HG03175 (cell line): ENCODE data around the gene SMYD3.
"Not testable (repeated sequence)": the region's sequence is repeated elsewhere in the genome, so short reads cannot be mapped to it uniquely, and the experiment has no call there.

Experiments
- ATAC-seq: cut with Tn5 transposase; IDR thresholded peaks from one replicate; pipeline ENCODE4 v1.9.1; 2021; ENCODE audit warnings: mild to moderate bottlenecking, moderate library complexity; ENCODE audit not compliant: unreplicated experiment

The SMYD3 gene

DNA sequence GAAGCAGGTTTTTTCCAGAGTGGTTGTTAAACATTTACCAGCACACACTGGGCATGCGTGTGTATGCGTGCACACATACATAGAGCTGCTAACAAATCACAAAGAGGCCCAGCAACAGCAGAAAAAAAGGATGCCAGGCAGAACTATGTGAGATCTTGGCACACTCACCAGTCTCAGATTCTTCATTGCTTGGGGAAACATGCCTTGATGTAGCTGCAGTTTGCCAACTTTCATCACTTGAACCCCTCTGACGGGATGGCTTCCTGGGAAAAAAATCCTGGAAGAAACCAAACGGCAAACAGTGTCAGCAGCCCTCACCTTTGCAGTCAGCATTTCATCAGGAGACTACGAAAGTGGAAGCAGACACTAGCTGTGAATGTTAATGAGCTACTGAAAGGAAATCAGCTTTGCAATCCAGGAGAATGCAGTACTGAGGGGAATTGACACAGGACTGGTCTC lies 743.2 kb downstream of the SMYD3 start:
- ATAC-seq = no peak

GRCh38 chr1:245762396-245762910 lies 744.6 kb downstream of the SMYD3 start:
- no peak for ATAC-seq

DNA sequence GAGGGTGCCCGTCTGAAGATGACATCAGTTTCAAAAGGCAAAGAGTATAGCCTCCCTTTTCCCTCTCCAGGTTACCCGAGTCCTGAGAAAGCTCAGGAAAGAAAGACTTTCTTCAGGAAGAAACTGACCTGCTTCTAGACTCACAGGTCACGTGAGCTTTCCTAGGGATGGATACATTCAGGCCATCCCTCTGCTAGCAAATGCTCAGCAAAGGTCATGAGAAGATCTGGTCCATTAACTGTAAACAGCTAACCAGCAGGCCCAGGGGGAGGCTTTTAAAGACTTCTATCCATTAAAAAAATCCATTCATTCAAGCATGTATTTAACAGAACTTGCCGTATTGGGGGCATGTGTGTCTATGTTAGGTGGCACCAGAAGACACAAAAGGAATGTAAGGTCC lies 746.8 kb downstream of the SMYD3 start:
- no peak for ATAC-seq

GRCh38 chr1:245754463-245754961 lies 752.6 kb downstream of the SMYD3 start:
- ATAC-seq = no peak

- ATAC-seq = no peak
Measured at GRCh38 chr1:245753807-245754206, 753.3 kb downstream of the SMYD3 start.

GRCh38 chr1:245752561-245752960 lies 754.5 kb downstream of the SMYD3 start:
- no peak for ATAC-seq

DNA sequence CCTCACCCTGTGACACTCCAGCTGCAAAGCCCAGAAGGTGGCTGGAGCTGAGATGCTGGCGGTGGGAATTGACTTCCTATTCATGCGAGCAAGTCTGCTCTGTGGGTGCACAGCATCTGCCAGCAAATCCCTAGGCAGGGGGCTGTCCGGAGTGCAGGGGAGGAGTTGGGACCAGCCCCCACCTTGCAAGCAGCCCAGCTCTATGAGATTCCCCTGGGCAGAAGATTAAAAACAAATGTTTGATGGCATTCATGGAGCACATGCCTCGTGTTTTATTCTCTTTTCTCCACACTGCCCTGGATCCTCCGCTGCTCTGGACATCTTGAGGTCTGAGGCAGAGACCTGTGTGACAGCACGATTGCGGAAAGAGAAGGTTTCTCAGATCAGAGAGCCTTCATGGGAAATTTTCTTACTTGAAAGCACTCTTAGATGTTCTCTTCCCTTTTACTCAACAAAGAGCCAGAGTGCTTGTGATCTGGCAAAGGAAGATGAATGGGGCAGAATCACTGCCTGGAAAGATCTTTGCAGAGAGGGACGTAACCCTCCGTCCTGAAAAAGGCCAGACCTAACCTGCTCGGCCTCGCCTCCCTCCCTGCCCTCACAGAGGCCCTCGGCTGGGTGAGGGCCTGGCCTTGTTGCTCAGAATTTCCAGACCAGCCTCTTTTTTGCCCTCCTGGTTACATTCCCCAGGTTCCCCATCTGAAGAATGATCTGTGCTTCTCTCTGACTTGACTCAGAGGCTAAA lies 755.2 kb downstream of the SMYD3 start:
- ATAC-seq = no peak

- ATAC-seq = no peak
Measured at GRCh38 chr1:245751116-245751515, 756.0 kb downstream of the SMYD3 start.

- ATAC-seq = no peak
Measured at GRCh38 chr1:245750261-245750660, 756.8 kb downstream of the SMYD3 start.

DNA sequence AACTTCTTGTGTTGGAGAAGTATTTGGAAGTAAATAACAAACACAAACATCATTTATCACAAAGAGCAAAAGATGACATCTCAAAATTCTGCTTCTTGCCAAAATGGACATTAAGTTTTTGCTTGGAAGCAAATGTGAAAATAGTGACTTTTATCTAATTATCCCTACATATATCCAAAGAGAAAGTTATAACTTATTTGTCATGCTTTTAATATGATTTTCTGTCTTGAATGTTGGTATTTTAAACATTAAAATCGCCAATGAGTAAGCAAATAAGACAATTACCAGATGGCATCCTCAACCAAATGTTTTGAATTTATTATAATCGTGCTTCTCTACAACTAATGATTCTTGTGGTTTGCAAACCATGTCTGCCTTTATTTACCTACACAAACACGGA lies 758.0 kb downstream of the SMYD3 start:
- ATAC-seq = no peak

- no peak for ATAC-seq
Measured at GRCh38 chr1:245748646-245749045, 758.4 kb downstream of the SMYD3 start.

GRCh38 chr1:245748240-245748639 lies 758.8 kb downstream of the SMYD3 start:
- no peak for ATAC-seq

GRCh38 chr1:245742896-245743295 lies 764.2 kb downstream of the SMYD3 start:
- ATAC-seq = no peak

GRCh38 chr1:245740336-245740735 lies 766.7 kb downstream of the SMYD3 start:
- ATAC-seq = not testable (repeated sequence)

GRCh38 chr1:245730801-245731200 lies 776.3 kb downstream of the SMYD3 start:
- ATAC-seq = no peak

- ATAC-seq = not testable (repeated sequence)
Measured at GRCh38 chr1:245728035-245728434, 779.0 kb downstream of the SMYD3 start.

DNA sequence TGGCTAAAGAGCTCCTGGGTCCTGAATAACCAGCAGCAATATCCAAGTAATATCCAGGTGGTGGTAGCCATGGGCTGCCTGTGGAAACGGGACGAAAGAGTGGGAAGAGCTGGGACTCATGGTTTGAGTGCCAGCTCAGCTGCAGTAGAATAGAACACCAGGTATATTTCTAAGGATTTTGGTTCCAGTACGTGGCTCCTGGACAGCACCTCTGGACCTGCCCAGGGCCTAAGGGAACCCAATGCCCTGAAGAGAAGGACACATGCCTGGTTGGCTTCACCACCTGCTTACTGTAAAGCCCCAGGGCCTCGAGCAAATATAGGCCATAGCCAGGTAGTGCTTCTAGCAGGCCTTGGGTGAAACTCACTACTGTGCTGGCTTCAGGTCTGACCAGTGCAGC lies 785.6 kb downstream of the SMYD3 start:
- ATAC-seq = no peak

- no peak for ATAC-seq
Measured at GRCh38 chr1:245718951-245719350, 788.1 kb downstream of the SMYD3 start.

- ATAC-seq = no peak
Measured at GRCh38 chr1:245718123-245718522, 789.0 kb downstream of the SMYD3 start.

DNA sequence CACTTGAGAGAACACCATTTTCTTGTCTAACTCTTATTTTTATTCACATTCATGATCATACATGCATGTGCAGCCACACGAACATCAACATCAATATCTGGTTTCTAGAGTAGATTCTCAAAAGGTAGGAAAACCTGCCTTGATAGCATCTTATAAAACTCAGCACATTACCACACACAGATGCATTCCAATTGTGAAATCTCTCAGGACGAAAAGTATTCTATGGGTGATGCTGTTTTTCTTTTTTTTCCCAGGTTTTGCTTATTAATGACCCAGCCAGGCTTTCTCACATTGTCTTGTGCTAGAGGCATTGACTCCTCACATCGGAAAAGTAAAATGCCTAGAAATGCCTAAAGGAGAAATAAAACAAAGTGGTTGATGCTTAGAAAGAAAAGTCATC lies 789.5 kb downstream of the SMYD3 start:
- ATAC-seq = no peak

DNA sequence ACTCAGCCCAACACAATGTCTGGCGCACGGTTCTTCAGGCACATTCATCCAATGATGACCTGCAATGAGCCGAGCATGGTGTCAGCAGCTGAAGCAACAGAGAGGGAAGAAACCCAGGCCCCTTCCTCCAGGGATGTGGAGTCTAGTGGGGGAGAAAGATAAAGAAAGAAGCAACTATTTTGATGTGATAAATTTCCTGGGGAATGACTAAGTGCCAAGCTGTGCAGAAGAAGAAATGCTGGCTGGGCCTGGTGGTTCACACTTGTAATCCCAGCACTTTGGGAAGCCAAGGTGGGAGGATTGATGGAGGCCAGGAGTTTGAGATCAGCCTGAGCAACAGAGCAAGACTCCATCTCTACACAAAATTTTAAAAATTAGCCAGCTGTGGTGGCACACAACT lies 790.5 kb downstream of the SMYD3 start:
- ATAC-seq = no peak

- no peak for ATAC-seq
Measured at GRCh38 chr1:245715970-245716369, 791.1 kb downstream of the SMYD3 start.

- no peak for ATAC-seq
Measured at GRCh38 chr1:245715291-245715701, 791.8 kb downstream of the SMYD3 start.
